ENCODE data around the gene C2CD4C. TPM values are rescaled to one million over a fixed set of nuclear protein-coding genes. Genes with fewer than 3 reads are reported as not detected.

C2CD4C gene
- total RNA-seq, 1 experiment from 2014 or later: 0.29 TPM

DNA sequence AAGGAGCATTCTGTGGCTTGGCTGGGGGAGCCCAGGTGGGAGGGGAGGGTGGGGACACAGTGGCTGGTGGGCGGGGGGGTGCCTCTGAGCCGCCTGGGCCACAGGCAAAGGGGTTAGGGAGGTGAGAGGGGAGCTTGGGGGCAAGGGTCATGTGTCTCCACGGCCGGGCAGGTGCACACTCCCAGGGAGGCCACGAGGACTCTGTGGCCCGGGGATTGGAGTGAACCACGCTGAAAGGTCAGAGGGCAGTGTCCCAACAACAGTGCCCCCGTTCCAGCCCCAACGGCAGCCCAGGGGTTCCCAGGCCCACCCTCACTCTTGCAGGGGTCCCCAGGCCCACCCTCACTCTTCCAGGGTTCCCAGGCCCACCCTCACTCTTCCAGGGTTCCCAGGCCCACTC, 9.6 kb downstream of the C2CD4C start:
- POLR2A ChIA-PET (ENCODE audit: unreplicated experiment): no interaction called here
- no peak overlapping the region for H3K27ac ChIP-seq (ENCODE audit: low read length)
- DNase-seq (no peak), ATAC-seq (no peak)
- no peaks in the 10 kb centered on the region for H3K9me3 ChIP-seq (ENCODE audit: low read length)
- no peaks in the 10 kb centered on the region for H3K4me1 ChIP-seq (ENCODE audit: insufficient read depth, low read length)
- no TSS peak for BruUV-seq (replicated peaks)
- no peaks in the 10 kb centered on the region for H3K36me3 ChIP-seq (ENCODE audit: low read depth, low read length)
- no peaks in the 10 kb centered on the region for H4K20me1 ChIP-seq (ENCODE audit: low read length)
- intact Hi-C loops (cut with micrococcal nuclease): no loop called here
- TF ChIP-seq EZH2 (IDR thresholded peaks at IDR 0.05; ENCODE audit: low read length, unreplicated experiment): no peak
- CTCF ChIA-PET: no interaction called here
- H3K4me3 ChIP-seq (ENCODE audit: low read length): no peak overlapping the region
- no peaks in the 10 kb centered on the region for H3F3A ChIP-seq (ENCODE audit: low read length, unreplicated experiment)
- H3K4me2 ChIP-seq (ENCODE audit: low read length): no peak overlapping the region
- no peaks in the 10 kb centered on the region for H3K9me2 ChIP-seq (replicated peaks; ENCODE audit: low read length)
- H3K9ac ChIP-seq (ENCODE audit: low read length): no peak overlapping the region
- no peaks in the 10 kb centered on the region for H3K79me2 ChIP-seq (ENCODE audit: low read length)
- H2AFZ ChIP-seq (ENCODE audit: low read length): no peak overlapping the region
- H3K27me3 ChIP-seq (ENCODE audit: low read length): no peaks in the 10 kb centered on the region

DNA sequence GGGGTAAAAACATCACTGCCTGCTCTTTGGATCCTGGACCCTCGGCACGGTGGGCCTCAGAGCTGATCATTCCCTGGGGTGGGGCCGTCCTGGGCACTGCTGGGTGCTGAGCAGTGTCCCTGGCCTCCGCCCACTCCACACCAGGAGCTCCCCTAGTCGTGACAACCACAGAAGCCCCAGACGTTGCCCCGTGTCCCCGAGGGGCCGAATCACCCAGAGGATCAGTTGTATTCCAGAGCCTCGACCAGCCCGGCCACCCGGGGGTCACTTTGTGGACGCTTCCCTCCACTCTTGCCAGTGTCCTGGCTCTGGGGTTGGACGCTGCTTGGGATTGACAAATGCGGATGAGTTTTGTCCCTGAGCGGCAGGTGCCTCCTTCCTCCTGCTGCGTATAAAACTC, 10.2 kb downstream of the C2CD4C start:
- CTCF ChIA-PET: no interaction called here
- no peaks in the 10 kb centered on the region for H4K20me1 ChIP-seq (ENCODE audit: low read length)
- POLR2A ChIA-PET (ENCODE audit: unreplicated experiment): no interaction called here
- no peaks in the 10 kb centered on the region for H3K79me2 ChIP-seq (ENCODE audit: low read length)
- no peak for DNase-seq
- no peak overlapping the region for H3K27ac ChIP-seq (ENCODE audit: low read length)
- BruUV-seq (replicated peaks): no TSS peak
- H2AFZ ChIP-seq (ENCODE audit: low read length): no peak overlapping the region
- ATAC-seq: no peak
- H3K4me2 ChIP-seq (ENCODE audit: low read length): no peak overlapping the region
- H3K9me3 ChIP-seq (ENCODE audit: low read length): no peaks in the 10 kb centered on the region
- H3K4me3 ChIP-seq (ENCODE audit: low read length): no peak overlapping the region
- no peaks in the 10 kb centered on the region for H3K9me2 ChIP-seq (replicated peaks; ENCODE audit: low read length)
- H3K9ac ChIP-seq (ENCODE audit: low read length): no peak overlapping the region
- no peak for TF ChIP-seq EZH2phosphoT487 (IDR thresholded peaks at IDR 0.05; ENCODE audit: borderline replicate concordance, low read length)
- TF ChIP-seq, protein P1, sequence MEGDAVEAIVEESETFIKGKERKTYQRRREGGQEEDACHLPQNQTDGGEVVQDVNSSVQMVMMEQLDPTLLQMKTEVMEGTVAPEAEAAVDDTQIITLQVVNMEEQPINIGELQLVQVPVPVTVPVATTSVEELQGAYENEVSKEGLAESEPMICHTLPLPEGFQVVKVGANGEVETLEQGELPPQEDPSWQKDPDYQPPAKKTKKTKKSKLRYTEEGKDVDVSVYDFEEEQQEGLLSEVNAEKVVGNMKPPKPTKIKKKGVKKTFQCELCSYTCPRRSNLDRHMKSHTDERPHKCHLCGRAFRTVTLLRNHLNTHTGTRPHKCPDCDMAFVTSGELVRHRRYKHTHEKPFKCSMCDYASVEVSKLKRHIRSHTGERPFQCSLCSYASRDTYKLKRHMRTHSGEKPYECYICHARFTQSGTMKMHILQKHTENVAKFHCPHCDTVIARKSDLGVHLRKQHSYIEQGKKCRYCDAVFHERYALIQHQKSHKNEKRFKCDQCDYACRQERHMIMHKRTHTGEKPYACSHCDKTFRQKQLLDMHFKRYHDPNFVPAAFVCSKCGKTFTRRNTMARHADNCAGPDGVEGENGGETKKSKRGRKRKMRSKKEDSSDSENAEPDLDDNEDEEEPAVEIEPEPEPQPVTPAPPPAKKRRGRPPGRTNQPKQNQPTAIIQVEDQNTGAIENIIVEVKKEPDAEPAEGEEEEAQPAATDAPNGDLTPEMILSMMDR (conservative IDR thresholded peaks at IDR 0.05; ENCODE audit: low read depth, low read length): no peak
- no peaks in the 10 kb centered on the region for H3F3A ChIP-seq (ENCODE audit: low read length, unreplicated experiment)
- H3K27me3 ChIP-seq (ENCODE audit: low read length): no peaks in the 10 kb centered on the region
- intact Hi-C loops (cut with micrococcal nuclease): no loop called here
- no peaks in the 10 kb centered on the region for H3K4me1 ChIP-seq (ENCODE audit: insufficient read depth, low read length)
- no peaks in the 10 kb centered on the region for H3K36me3 ChIP-seq (ENCODE audit: low read depth, low read length)

DNA sequence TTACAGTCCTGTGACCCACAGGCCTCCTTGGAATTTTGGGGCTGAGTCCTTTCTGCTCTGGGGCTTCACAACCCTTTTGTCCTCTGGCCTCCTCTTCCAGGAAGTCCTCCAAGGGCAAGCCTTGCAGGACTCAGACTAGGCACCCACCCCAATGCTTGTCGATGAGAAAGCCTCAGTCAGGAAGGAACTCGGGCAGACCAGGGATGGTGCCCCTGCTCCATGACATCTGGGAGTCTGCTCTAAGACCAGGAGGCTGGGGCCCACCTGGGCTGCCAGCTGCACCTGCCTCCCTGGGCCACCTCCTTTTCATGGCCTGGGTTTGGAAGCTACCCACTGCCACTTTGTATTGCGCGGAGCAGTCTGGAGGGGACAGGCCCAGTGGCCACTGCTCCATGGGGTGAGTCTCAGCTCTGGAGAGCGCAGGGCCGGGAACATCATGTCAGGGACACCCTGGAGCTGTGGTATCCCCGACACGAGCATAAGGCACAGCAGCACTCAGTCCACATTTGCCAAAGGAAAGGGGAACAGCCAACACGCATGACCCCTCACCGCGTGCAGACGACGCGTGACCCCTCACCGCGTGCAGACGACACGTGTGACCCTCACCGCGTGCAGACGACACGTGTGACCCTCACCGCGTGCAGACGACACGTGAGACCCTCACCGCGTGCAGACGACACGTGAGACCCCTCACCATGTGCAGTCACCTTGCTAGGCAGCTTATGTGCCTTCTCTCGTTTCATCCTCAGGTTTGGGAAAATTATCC, 10.8 kb downstream of the C2CD4C start:
- no peaks in the 10 kb centered on the region for H3K36me3 ChIP-seq (ENCODE audit: low read depth, low read length)
- H4K20me1 ChIP-seq (ENCODE audit: low read length): no peaks in the 10 kb centered on the region
- BruUV-seq (replicated peaks): no TSS peak
- H3K4me3 ChIP-seq (ENCODE audit: low read length): no peak overlapping the region
- ChIA-PET POLR2A (ENCODE audit: unreplicated experiment) (no interaction called here), CTCF (no interaction called here)
- H3K27me3 ChIP-seq (ENCODE audit: low read length): no peaks in the 10 kb centered on the region
- TF ChIP-seq EZH2 (IDR thresholded peaks at IDR 0.05; ENCODE audit: low read length, unreplicated experiment): no peak
- TF ChIP-seq EZH2phosphoT487 (IDR thresholded peaks at IDR 0.05; ENCODE audit: borderline replicate concordance, low read length): no peak
- TF ChIP-seq, protein P1 (conservative IDR thresholded peaks at IDR 0.05; ENCODE audit: low read depth, low read length): no peak
- H2AFZ ChIP-seq (ENCODE audit: low read length): no peak overlapping the region
- H3K79me2 ChIP-seq (ENCODE audit: low read length): no peaks in the 10 kb centered on the region
- no peaks in the 10 kb centered on the region for H3K4me1 ChIP-seq (ENCODE audit: insufficient read depth, low read length)
- no peaks in the 10 kb centered on the region for H3K9me3 ChIP-seq (ENCODE audit: low read length)
- no peaks in the 10 kb centered on the region for H3F3A ChIP-seq (ENCODE audit: low read length, unreplicated experiment)
- H3K27ac ChIP-seq (ENCODE audit: low read length): no peak overlapping the region
- intact Hi-C loops (cut with micrococcal nuclease): no loop called here
- H3K9ac ChIP-seq (ENCODE audit: low read length): no peak overlapping the region
- ATAC-seq (no peak), DNase-seq (no peak)
- H3K9me2 ChIP-seq (replicated peaks; ENCODE audit: low read length): no peaks in the 10 kb centered on the region
- H3K4me2 ChIP-seq (ENCODE audit: low read length): no peak overlapping the region
